ENCODE measurements around the gene OR1I1.

DNA sequence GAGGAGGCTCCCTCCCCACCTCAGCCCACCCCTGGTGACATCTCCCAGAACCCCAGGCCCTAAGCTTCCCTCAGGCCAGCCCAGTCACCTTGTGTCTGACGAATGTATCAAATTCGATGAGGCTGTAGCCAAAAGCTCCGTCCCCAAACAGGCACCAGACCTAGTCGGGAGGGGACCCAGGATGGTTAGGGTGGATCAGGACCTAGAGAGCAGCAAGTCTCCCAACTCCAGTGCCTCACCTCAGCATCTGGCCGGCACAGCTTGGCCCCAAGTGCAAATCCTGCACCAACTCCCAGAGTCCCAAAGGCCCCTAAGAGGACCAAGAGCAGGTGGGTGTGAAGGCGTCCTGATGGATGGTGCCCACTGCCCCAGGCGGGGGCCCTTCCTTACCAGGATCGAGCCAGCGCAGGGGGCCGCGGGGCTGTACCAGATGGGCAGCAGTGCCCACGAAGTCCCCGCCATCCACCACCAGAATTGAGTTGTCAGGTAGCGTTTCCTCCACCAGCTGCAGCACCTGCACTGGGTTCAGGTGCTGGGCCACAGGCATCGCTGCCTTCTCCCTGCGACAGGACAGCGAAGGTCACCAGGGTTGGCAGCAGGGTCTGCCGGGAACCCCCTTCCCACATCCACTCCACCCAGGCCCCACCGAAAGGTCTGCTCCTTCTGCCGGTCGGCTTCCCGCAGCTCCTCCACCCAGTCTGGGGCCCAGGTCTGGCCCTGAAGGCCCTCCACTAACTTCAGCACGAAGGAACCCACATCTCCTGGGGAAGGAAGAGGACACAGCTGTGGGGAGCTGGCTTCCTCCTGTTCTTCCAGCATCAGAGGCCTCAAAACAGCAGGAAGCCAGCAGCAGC, 34.0 kb downstream of the OR1I1 start:
- TF ChIP-seq, protein P1, sequence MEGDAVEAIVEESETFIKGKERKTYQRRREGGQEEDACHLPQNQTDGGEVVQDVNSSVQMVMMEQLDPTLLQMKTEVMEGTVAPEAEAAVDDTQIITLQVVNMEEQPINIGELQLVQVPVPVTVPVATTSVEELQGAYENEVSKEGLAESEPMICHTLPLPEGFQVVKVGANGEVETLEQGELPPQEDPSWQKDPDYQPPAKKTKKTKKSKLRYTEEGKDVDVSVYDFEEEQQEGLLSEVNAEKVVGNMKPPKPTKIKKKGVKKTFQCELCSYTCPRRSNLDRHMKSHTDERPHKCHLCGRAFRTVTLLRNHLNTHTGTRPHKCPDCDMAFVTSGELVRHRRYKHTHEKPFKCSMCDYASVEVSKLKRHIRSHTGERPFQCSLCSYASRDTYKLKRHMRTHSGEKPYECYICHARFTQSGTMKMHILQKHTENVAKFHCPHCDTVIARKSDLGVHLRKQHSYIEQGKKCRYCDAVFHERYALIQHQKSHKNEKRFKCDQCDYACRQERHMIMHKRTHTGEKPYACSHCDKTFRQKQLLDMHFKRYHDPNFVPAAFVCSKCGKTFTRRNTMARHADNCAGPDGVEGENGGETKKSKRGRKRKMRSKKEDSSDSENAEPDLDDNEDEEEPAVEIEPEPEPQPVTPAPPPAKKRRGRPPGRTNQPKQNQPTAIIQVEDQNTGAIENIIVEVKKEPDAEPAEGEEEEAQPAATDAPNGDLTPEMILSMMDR (IDR thresholded peaks at IDR 0.05): no peak
- TF ChIP-seq ZFX (IDR thresholded peaks at IDR 0.05; ENCODE audit: borderline replicate concordance): no peak
